SK-N-SH treated with all-trans-retinoic acid at 6 μM for 48 hours (cell line): ENCODE data around the gene PDIA4.

Experiments
- ATAC-seq: fragments of 200-7000 bp; cut with Tn5 transposase; 3 replicates; pipeline ENCODE4 v1.9.1; 2020; ENCODE audit warnings: mild to moderate bottlenecking, moderate library complexity
- ARNTL ChIP-seq: fragments of 450-650 bp; formaldehyde crosslinking; IDR thresholded peaks from 2 replicates; pipeline ENCODE4 v1.5.0; 2020; ENCODE audit warnings: low read depth, mild to moderate bottlenecking, moderate library complexity, borderline replicate concordance
- BACH2 ChIP-seq: fragments of 250-450 bp; sonication (Bioruptor Pico); IDR thresholded peaks from 2 replicates; pipeline ENCODE4 v1.9.0; 2021; ENCODE audit warnings: mild to moderate bottlenecking, borderline replicate concordance
- CREB5 ChIP-seq: fragments of 250-450 bp; sonication (Bioruptor Pico); IDR thresholded peaks from 2 replicates; pipeline ENCODE4 v1.5.1; 2020; ENCODE audit warnings: low read depth, mild to moderate bottlenecking, moderate library complexity
- CSDC2 ChIP-seq: fragments of 250-450 bp; sonication (Bioruptor Pico); IDR thresholded peaks from 2 replicates; pipeline ENCODE4 v1.5.0; 2020; ENCODE audit warnings: mild to moderate bottlenecking, moderate library complexity
- CSRNP3 ChIP-seq: fragments of 250-450 bp; sonication (Bioruptor Pico); IDR thresholded peaks from 2 replicates; pipeline ENCODE4 v1.5.1; 2021; ENCODE audit warnings: mild to moderate bottlenecking, moderate library complexity
- GLIS3 ChIP-seq: fragments of 250-450 bp; sonication (Bioruptor Pico); IDR thresholded peaks from 2 replicates; pipeline ENCODE4 v1.5.0; 2020; ENCODE audit warnings: mild to moderate bottlenecking, moderate library complexity
- ISL1 ChIP-seq: fragments of 250-450 bp; sonication (Bioruptor Pico); IDR thresholded peaks from 2 replicates; pipeline ENCODE4 v2.1.2; 2022; ENCODE audit warnings: mild to moderate bottlenecking, moderate library complexity
- OSR1 ChIP-seq: fragments of 250-450 bp; sonication (Bioruptor Pico); IDR thresholded peaks from 2 replicates; pipeline ENCODE4 v1.8.0; 2022; ENCODE audit warnings: moderate library complexity, mild to moderate bottlenecking, inconsistent platforms
- PATZ1 ChIP-seq: fragments of 250-450 bp; sonication (Bioruptor Pico); IDR thresholded peaks from 2 replicates; pipeline ENCODE4 v1.8.0; 2020; ENCODE audit warnings: mild to moderate bottlenecking, moderate library complexity, borderline replicate concordance
- POU6F1 ChIP-seq: fragments of 250-450 bp; sonication (Bioruptor Pico); IDR thresholded peaks from 2 replicates; pipeline ENCODE4 v1.8.0; 2021; ENCODE audit warnings: low read depth, mild to moderate bottlenecking, moderate library complexity, borderline replicate concordance
- PPARA ChIP-seq: fragments of 250-450 bp; sonication (Bioruptor Pico); IDR thresholded peaks from 2 replicates; pipeline ENCODE4 v1.5.0; 2020; ENCODE audit warnings: mild to moderate bottlenecking, borderline replicate concordance
- RARB ChIP-seq: fragments of 250-450 bp; sonication (Bioruptor Pico); IDR thresholded peaks from 2 replicates; pipeline ENCODE4 v1.8.0; 2021; ENCODE audit warnings: mild to moderate bottlenecking, moderate library complexity
- SNAI2 ChIP-seq: fragments of 250-450 bp; sonication (Bioruptor Pico); IDR thresholded peaks from 2 replicates; pipeline ENCODE4 v1.5.0; 2020; ENCODE audit warnings: mild to moderate bottlenecking, moderate library complexity
- TOX ChIP-seq: fragments of 250-450 bp; sonication (Bioruptor Pico); IDR thresholded peaks from 2 replicates; pipeline ENCODE4 v1.8.0; 2021; ENCODE audit warnings: mild to moderate bottlenecking, moderate library complexity, borderline replicate concordance
- TSHZ2 ChIP-seq: fragments of 250-450 bp; sonication (Bioruptor Pico); IDR thresholded peaks from 2 replicates; pipeline ENCODE4 v1.5.0; 2020; ENCODE audit warnings: mild to moderate bottlenecking, moderate library complexity
- ZC3H10 ChIP-seq: fragments of 250-450 bp; sonication (Bioruptor Pico); IDR thresholded peaks from 2 replicates; pipeline ENCODE4 v1.5.1; 2021; ENCODE audit warnings: mild to moderate bottlenecking, moderate library complexity
- ZFP3 ChIP-seq: fragments of 250-450 bp; sonication (Bioruptor Pico); IDR thresholded peaks from 2 replicates; pipeline ENCODE4 v1.5.0; 2020; ENCODE audit warnings: mild to moderate bottlenecking, moderate library complexity
- ZFP30 ChIP-seq: fragments of 450-650 bp; formaldehyde crosslinking; IDR thresholded peaks from 2 replicates; pipeline ENCODE4 v1.5.0; 2022; ENCODE audit warnings: mild to moderate bottlenecking, moderate library complexity
- ZNF70 ChIP-seq: fragments of 450-650 bp; formaldehyde crosslinking; IDR thresholded peaks from 2 replicates; pipeline ENCODE4 v1.5.0; 2020; ENCODE audit warnings: mild to moderate bottlenecking, moderate library complexity
- ZNF8 ChIP-seq: fragments of 450-650 bp; formaldehyde crosslinking; IDR thresholded peaks from 2 replicates; pipeline ENCODE4 v1.5.0; 2020; ENCODE audit warnings: mild to moderate bottlenecking, moderate library complexity

The PDIA4 gene

GRCh38 chr7:149074116-149074885 is 46.0 kb upstream of the PDIA4 start:
- no peak for TF ChIP-seq RARB (CRISPR knock-in tag)
- TF ChIP-seq OSR1, result no peak
- TF ChIP-seq PPARA (CRISPR knock-in tag), result no peak
- TF ChIP-seq CSDC2 (CRISPR knock-in tag), result no peak
- no peak for TF ChIP-seq CREB5 (CRISPR knock-in tag)
- ATAC-seq, result no peak

GRCh38 chr7:149072438-149072775 is 44.1 kb upstream of the PDIA4 start:
- TF ChIP-seq BACH2 (no peak), PATZ1 (CRISPR knock-in tag) (no peak), PPARA (CRISPR knock-in tag) (no peak), CREB5 (CRISPR knock-in tag) (no peak), ZFP30 (CRISPR knock-in tag) (no peak), CSDC2 (CRISPR knock-in tag) (no peak)
- TF ChIP-seq, all 23 proteins: peak for 0
- no peak for ATAC-seq

- no peak for ATAC-seq
- TF ChIP-seq TSHZ2 (CRISPR knock-in tag), result no peak
- TF ChIP-seq POU6F1, result no peak
- no peak for TF ChIP-seq ISL1
- no peak for TF ChIP-seq SNAI2 (CRISPR knock-in tag)
Observed at GRCh38 chr7:149071641-149072437, 43.5 kb upstream of the PDIA4 start.

- no peak for ATAC-seq
Observed at GRCh38 chr7:149071182-149071635, 42.9 kb upstream of the PDIA4 start.

More at GRCh38 chr7:149071182-149071635, 42.9 kb upstream of the PDIA4 start:
- TF ChIP-seq POU6F1 (no peak), ZC3H10 (no peak), BACH2 (no peak), ZNF8 (CRISPR knock-in tag) (no peak), TOX (CRISPR knock-in tag) (no peak), ZFP3 (CRISPR knock-in tag) (no peak), ARNTL (CRISPR knock-in tag) (no peak), SNAI2 (CRISPR knock-in tag) (no peak), CSDC2 (CRISPR knock-in tag) (no peak), ZNF70 (no peak), CREB5 (CRISPR knock-in tag) (no peak), GLIS3 (CRISPR knock-in tag) (no peak), CSRNP3 (CRISPR knock-in tag) (no peak), PPARA (CRISPR knock-in tag) (no peak)
